Spinal cord (tissue), 10 donors: ENCODE measurements around the gene OR13A1. TPM values are rescaled to one million over a fixed set of nuclear protein-coding genes. Genes with fewer than 3 reads are reported as not detected.
"Not testable (repeated sequence)": the region's sequence is repeated elsewhere in the genome, so short reads cannot be mapped to it uniquely, and the experiment has no call there.

Experiments used
- DNase-seq, 6 donors: peaks; one replicate each; pipeline versions ENCODE4 v3.0.0 to v3.0.0-alpha.2; 2013 to 2015; ENCODE audit warnings: low spot score in 6 of 6, low read depth in 4 of 6
- H3K27ac ChIP-seq: one replicate; pipeline ENCODE4 v1.5.1; 2013; ENCODE audit warnings: low read depth, low read length, control low read depth
- H3K27me3 ChIP-seq: one replicate; pipeline ENCODE4 v1.6.1; 2013; ENCODE audit warnings: low read length; ENCODE audit not compliant: control insufficient read depth, insufficient read depth
- H3K36me3 ChIP-seq: one replicate; pipeline ENCODE4 v1.6.1; 2013; ENCODE audit warnings: low read length; ENCODE audit not compliant: control insufficient read depth, insufficient read depth
- H3K4me1 ChIP-seq: one replicate; pipeline ENCODE4 v1.6.1; 2013; ENCODE audit warnings: low read length; ENCODE audit not compliant: control insufficient read depth, insufficient read depth
- H3K4me3 ChIP-seq: one replicate; pipeline ENCODE4 v1.5.1; 2013; ENCODE audit warnings: low read depth, low read length, control low read depth
- H3K9me3 ChIP-seq: one replicate; pipeline ENCODE4 v1.6.1; 2013; ENCODE audit warnings: low read length; ENCODE audit not compliant: control insufficient read depth, insufficient read depth
- WGBS: methylation state at CpG from one replicate; pipeline ENCODE4 v1.1.5; 2013; ENCODE audit warnings: missing lambda C conversion rate; ENCODE audit not compliant: insufficient coverage; 5-methylcytosine and 5-hydroxymethylcytosine counted together
- polyA plus RNA-seq, 2 donors: library from polyadenylated mRNA; unstranded; fragments of 120-200 nt; gene quantifications; one replicate each; pipeline ENCODE4 v1.2.1, GENCODE V29; 2013; ENCODE audit not compliant: insufficient read length in 2 of 2
- total RNA-seq, 2 donors: library from RNA; depleted of rRNA in 1 of 2; stranded (reverse); fragments of 120-200 nt in 1 of 2; fragments of >200 nt in 1 of 2; gene quantifications; one replicate each; pipeline versions ENCODE4 v1.2.3 to v1.2.4, GENCODE V29; 2013 to 2014
- donor health status: healthy.

Gene OR13A1
- total and polyA plus RNA-seq, 4 donors = 0.20 to 0.32 (median 0.25) TPM; not detected in 1

DNA sequence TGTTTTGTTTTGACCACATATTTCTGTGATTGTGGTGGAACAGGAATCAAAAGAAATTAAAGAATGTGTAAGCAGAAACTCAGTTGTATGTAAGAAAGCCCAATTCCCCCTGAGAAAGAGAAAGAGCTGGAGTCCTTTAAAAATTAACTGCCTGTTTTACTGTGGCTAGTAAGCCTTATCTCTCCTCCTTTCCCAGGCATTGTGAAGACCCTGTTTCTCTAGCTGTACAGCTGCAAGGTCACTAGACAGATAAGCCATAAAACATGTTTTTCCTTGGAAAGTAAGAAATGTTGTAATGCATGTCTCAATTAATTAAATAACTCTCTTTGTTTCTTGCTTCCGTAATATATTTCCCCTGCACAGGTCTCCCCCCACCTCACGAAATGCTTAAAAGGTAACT is 53.5 kb downstream of the OR13A1 start:
- Histone ChIP-seq H3K4me3 (no peak overlapping the region), H3K27me3 (no peaks in the 10 kb centered on the region), H3K4me1 (no peaks in the 10 kb centered on the region), H3K27ac (no peak overlapping the region), H3K36me3 (no peaks in the 10 kb centered on the region), H3K9me3 (no peaks in the 10 kb centered on the region)
- DNase-seq = no peak
- WGBS = 80% methylated on average over 1 of the region's 2 CpGs

DNA sequence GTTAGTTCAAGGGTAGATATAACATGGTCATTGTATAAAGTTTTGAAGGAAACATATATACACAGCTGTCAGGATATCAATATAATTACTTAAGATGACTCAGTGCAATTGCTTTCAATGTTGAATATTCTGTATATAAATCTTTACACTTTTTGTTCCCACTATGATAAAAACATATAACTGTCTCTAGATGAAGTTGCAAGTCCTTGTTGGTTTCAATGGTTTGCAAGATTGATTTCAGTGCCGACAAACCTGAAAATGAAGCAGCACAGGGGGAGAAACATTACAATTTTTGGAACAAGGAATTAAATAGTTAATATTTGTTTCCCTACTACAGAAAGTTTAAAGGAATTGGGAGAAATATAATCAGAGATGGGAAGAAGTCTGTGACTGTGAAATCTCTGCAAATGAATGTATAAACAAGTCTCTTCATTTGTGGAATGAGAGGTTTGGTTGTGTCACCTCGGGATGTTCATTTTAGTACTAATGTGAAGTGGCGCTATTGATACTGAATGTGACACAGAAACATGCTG is 54.1 kb downstream of the OR13A1 start:
- no peak overlapping the region for H3K27ac ChIP-seq
- no peaks in the 10 kb centered on the region for H3K36me3 ChIP-seq
- H3K27me3 ChIP-seq = no peaks in the 10 kb centered on the region
- DNase-seq = no peak
- WGBS = 100% methylated on average over 2 of the region's 3 CpGs
- H3K4me1 ChIP-seq = no peaks in the 10 kb centered on the region
- no peak overlapping the region for H3K4me3 ChIP-seq
- H3K9me3 ChIP-seq = no peaks in the 10 kb centered on the region

DNA sequence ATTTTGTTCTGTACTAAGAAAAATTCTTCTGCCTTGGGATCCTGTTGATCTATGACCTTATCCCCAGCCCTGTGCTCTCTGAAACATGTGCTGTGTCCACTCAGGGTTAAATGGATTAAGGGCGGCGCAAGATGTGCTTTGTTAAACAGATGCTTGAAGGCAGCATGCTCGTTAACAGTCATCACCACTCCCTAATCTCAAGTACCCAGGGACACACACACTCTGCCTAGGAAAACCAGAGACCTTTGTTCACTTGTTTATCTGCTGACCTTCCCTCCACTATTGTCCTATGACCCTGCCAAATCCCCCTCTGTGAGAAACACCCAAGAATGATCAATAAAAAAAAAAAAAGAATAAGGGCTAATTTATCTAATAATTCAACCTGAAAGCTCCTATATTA is 54.8 kb downstream of the OR13A1 start:
- H3K27me3 ChIP-seq, H3K4me3 ChIP-seq, H3K36me3 ChIP-seq, H3K4me1 ChIP-seq, DNase-seq, H3K27ac ChIP-seq, H3K9me3 ChIP-seq: not testable (repeated sequence)
- WGBS = no CpG with 5 or more reads among the region's 3 CpGs

DNA sequence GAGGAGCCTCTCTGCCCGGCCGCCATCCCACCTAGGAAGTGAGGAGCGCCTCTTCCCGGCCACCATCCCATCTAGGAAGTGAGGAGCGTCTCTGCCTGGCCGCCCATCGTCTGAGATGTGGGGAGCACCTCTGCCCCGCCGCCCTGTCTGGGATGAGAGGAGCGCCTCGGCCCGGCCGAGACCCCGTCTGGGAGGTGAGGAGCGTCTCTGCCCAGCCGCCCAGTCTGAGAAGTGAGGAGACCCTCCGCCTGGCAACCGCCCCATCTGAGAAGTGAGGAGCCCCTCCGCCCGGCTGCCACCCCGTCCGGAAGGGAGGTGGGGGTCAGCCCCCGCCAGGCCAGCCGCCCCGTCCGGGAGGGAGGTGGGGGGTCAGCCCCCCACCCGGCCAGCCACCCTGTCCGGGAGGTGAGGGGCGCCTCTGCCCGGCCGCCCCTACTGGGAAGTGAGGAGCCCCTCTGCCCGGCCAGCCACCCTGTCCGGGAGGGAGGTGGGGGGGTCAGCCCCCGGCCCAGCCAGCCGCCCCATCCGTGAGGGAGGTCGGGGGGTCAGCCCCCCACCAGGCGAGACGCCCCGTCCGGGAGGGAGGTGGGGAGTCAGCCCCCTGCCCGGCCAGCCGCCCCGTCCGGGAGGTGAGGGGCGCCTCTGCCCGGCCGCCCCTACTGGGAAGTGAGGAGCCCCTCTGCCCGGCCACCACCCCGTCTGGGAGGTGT is 55.5 kb downstream of the OR13A1 start:
- not testable (repeated sequence) for H3K4me1 ChIP-seq, H3K9me3 ChIP-seq, DNase-seq, H3K27ac ChIP-seq, H3K4me3 ChIP-seq, H3K36me3 ChIP-seq, H3K27me3 ChIP-seq
- WGBS = 91% methylated on average over 22 of the region's 50 CpGs

DNA sequence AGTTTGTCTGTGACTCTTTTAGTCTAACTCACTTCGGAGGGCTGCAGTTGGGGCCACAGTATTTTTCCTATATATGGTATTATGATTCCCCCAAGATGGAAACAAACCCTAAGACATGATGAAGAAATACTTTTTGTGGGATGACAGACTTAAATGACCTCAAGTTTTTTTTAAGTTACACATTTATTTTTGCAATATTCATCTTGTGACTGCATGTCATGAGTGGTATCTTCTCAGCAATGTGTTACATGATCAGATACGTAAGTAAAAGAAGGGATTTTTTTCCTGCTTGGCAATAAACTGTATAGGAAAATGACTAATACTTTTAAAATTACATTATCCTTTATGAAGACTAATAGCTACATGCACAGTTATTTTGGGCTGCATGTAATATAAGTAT is 57.8 kb downstream of the OR13A1 start:
- DNase-seq = no peak
- Histone ChIP-seq H3K27ac (no peak overlapping the region), H3K9me3 (no peaks in the 10 kb centered on the region), H3K4me1 (no peaks in the 10 kb centered on the region), H3K27me3 (no peaks in the 10 kb centered on the region), H3K36me3 (no peaks in the 10 kb centered on the region), H3K4me3 (no peak overlapping the region)
- no CpG with 5 or more reads among the region's 2 CpGs for WGBS

DNA sequence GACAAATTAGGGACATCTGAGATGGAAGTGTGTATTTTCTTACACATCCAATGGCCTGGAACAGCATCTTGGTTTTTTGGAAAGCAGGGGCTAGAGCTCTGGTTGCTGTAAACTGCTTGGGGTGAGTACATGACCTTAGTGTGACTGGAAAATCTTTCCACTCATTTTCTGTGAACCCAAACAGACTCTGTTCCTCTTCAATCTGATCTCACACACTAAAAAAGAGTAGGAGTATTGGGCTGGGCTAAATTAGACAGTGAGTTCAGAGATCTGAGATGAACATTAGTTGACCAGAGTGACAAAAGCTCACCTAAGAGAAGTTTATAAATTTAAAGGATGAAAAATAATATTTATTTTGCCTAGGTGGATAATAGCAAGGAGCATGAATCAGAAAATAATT is 59.2 kb downstream of the OR13A1 start:
- Histone ChIP-seq H3K9me3 (no peaks in the 10 kb centered on the region), H3K36me3 (no peaks in the 10 kb centered on the region), H3K27me3 (no peaks in the 10 kb centered on the region), H3K4me3 (no peak overlapping the region), H3K27ac (no peak overlapping the region), H3K4me1 (no peaks in the 10 kb centered on the region)
- no peak for DNase-seq

DNA sequence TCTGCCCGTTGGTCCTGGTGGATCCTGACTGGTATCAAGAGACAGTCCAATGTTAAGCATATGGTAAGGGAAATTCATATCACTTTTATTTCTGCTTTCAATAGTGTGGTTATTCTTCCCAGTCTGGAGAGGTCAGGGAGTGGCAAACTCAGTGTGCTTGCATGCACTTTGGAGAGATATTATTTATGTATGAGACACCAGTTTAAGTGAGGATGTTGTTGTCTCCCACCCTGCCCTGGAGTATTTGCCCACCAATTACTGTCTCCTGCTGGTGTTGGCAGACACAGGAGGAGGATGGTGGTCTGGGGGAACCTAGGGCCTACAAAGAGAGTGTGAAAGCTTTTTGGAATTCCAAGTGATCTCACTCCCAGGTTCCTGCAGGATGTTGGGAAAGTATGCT is 59.7 kb downstream of the OR13A1 start:
- no peaks in the 10 kb centered on the region for H3K36me3 ChIP-seq
- no peaks in the 10 kb centered on the region for H3K27me3 ChIP-seq
- no peak for DNase-seq
- no peak overlapping the region for H3K4me3 ChIP-seq
- H3K27ac ChIP-seq = no peak overlapping the region
- H3K4me1 ChIP-seq = no peaks in the 10 kb centered on the region
- no peaks in the 10 kb centered on the region for H3K9me3 ChIP-seq
- 100% methylated on average over 1 of the region's 1 CpG for WGBS

DNA sequence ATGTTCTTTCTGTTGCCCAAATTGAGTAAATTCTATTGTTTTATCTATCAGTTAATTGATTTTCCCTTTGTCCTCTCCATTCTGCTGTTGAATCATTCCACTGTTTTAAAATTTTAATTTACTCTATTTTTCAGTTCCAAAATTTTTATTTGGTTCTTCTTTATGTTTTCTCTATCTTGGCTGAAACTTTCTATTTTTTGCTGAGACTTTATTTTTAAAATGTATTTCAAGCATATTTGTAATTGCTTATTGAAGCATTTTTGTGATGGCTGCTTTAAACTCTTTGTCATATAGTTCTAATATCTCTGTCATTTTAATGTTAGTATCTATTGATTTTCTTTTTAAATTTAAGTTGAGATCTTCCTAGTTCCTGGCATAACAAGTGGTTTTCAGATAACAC is 60.5 kb downstream of the OR13A1 start:
- no peaks in the 10 kb centered on the region for H3K27me3 ChIP-seq
- H3K9me3 ChIP-seq = no peaks in the 10 kb centered on the region
- H3K4me3 ChIP-seq = no peak overlapping the region
- H3K4me1 ChIP-seq = no peaks in the 10 kb centered on the region
- no peak for DNase-seq
- no peak overlapping the region for H3K27ac ChIP-seq
- H3K36me3 ChIP-seq = no peaks in the 10 kb centered on the region

DNA sequence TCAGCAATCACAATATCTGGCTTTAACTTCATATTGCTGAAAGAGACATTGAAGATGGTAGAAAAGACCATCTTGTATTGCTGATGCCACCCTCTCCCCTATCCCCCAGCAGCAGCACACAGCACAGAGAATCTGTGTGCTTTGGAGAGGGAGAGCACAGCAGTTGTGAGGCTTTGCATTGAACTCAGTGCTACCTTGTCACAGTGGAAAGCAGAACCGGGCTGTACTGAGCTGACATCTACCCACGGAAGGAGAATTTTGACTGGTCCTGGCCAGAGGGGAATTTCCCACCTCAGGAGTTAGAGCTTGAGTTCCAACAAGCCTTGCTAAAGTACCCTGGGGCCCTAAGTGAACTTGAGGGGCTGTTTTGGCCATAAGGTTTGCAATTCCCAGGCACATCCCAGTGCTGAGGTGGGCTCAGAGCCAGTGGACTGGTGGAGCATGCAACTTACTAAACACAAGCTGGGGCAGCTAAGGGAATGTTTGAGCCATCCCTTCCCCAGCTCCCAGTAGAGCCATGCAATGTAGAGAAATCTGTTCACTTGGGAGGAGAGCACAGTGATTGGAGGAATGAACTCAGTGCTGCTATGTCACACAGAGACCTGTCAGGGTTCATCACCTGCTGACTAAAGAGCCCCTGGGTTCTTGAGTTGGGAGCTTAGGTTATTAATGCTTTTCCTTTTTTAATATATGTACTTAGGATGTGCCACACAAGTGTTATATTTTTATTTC is 62.1 kb downstream of the OR13A1 start:
- Histone ChIP-seq H3K27ac (no peak overlapping the region), H3K9me3 (no peaks in the 10 kb centered on the region), H3K36me3 (no peaks in the 10 kb centered on the region), H3K4me1 (no peaks in the 10 kb centered on the region), H3K27me3 (no peaks in the 10 kb centered on the region), H3K4me3 (no peak overlapping the region)
- 67% methylated on average over 2 of the region's 2 CpGs for WGBS
- peak in 1 of 6 donors; percentile 42 for DNase-seq
